Fibroblast of skin of scalp (primary cell): Measurements from ENCODE around the gene UNC13A.
A peak's percentile ranks its signal among the peaks of the same experiment; 100 is the strongest.

Source experiments
- DNase-seq: peaks from one replicate; pipeline ENCODE4 v3.0.0-alpha.2; 2013

The UNC13A gene

DNA sequence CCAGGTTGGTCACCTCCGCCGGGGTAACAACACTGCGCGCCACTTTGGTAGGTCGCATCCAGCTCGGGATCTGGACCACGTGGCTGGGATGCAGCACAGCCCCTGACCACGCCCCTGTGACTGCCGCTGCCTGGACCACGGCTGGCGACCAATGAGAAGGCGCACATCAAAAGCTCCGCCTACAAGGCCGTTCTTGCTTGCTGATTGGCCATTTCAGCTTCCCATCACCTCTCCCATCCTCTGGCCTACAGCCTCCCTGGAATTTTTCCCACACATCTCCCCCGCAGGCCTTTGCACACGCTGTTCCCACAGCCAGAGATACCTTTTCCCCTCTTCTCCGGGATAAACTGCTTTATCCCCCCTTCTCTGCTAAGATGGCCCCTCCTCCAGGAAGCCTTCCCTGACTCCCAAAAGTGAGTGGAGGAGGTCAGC lies 18.6 kb upstream of the UNC13A start:
- DNase-seq, result peak; percentile 51

DNA sequence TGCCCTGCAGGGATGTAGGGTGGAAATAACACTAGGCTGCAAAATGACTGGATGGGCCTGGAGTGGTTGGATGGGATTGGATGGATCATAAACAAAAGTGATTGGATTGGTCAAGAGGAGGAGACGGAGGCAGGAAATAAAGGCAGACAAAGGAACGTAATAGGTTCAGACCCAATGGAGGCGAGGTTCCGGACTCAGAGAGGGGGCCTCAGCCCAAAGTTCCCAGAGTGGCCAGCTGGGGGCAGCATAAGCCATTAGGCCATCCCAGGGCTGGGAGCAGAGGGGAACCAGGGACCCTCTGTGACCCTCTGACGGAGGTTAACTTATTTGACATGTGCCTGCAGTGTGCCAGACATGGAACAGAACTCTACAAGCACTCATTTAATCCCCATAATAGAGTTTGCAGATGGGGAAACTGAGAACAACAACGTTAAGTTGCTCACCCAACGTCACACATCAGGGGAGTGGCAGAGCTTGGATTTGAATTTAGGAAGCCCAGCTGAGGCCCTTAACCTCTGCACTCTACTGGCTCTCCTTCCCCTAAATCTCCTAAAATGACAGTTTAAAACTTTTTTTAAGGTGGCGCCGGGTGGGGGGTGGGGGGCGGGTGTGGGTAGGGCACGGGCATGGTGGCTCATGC lies 15.8 kb upstream of the UNC13A start:
- peak; percentile 26 for DNase-seq

DNA sequence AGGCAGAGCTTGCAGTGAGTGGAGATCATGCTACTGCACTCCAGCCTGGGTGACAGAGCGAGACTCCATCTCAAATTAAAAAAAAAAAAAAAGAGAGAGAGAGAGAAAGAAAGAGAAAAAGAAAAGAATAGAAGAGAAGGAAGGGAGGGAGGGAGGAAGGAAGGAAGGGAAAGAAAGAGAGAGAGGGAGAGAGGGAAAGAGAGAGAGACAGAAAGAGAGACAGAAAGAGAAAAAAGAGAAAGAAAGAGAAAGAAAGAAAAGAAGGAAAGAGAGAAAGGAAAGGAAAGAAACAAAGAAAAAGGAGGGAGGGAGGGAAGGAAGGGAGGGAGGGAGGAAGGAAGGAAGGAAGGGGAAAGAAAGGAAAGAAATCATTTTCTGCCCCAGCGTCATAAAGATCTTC lies 7.0 kb upstream of the UNC13A start:
- no peak for DNase-seq

- no peak for DNase-seq
Observed at GRCh38 chr19:17692566-17692965, 4.4 kb upstream of the UNC13A start.

- DNase-seq, result no peak
Observed at GRCh38 chr19:17688853-17689595, 870 bp upstream of the UNC13A start.

- no peak for DNase-seq
Observed at GRCh38 chr19:17687141-17687856, 855 bp downstream of the UNC13A start.

DNA sequence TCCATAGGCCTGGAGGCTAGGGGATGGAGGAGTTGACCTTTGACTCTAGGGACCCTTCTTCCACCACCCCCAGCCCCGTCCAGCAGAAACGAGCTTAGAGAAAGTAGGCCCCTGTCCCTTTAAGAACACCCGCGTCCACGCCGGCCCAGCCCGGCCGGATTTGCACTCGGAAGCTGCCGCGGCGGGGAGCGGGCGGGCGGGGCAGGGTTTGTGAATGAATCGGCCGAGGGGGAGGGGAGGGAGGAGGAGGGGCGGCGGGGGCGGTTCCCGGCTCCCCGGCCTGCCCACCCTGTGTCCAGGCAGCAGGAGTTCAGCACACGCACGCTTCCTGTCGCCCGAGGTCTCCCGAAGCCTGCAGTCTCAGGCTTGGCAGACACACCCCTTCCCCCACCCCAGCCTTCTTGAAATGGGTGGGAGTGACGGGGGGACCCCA lies 1.5 kb downstream of the UNC13A start:
- peak; percentile 17 for DNase-seq

DNA sequence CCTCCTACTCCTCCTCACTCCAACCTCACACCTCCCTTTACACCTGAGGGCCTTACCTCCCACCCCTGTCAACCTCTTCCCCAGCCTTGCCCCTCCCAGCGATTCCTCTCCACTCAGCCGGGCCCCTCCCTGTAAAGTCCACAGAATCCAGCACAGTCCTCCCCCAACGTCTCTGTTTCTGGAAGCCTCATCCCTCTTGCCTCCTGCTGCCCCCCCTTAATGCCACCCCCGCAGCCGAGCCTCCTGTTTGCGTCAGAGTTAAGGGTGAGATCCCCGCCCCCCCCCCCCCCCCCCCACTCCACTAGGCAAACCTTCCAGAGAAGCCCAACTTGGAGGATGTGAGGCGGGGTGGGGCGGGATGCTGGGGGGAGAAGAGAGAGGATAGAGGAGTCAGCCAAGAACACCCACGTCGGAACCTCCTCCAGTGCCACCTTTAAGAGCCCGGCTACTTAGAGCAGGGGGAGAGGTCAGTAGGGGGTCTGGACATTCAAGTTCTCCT lies 2.1 kb downstream of the UNC13A start:
- DNase-seq, result peak; percentile 20

- DNase-seq, result no peak
Observed at GRCh38 chr19:17685451-17686022, 2.6 kb downstream of the UNC13A start.

DNA sequence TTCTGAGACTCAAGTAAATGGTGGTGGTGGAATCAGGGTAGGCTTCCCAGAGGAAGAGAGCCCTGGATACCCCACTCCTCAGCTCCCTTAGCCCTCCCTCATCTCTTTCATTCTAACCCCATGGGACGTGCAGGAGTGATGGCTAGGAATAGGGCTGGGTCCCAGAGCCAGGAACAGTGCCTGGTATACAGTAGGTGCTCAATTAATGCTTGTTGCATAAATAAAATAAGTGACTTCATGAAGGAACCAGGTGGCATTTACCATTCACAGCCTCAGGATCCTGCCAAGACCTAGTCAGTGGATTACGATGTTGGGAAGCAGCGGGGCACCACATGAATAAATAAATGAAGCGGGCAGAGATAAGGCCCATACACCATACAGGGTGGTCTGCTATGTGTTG lies 3.9 kb downstream of the UNC13A start:
- no peak for DNase-seq

- DNase-seq, result no peak
Observed at GRCh38 chr19:17683078-17683477, 5.1 kb downstream of the UNC13A start.

DNA sequence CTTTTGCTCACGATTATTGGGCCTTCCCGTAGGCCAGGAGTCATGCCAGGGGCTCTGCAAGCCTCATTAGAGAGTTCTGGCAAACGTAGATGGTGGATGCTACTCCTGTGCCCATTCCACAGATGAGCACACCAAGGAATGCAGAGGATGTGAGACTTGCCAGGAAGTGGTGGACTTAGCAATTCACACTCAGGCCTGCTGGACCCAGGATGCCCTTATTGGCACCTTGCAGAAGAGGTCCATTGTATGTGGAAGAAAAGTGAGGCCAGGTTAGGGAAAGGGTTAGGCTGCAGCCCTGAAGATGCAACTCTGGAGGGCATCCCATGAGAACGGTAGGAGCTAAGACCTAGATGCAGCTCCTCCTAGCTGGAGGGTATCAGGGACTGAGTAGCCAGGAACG lies 5.9 kb downstream of the UNC13A start:
- no peak for DNase-seq

GRCh38 chr19:17681505-17682125 lies 6.5 kb downstream of the UNC13A start:
- peak; percentile 44 for DNase-seq

GRCh38 chr19:17680230-17680722 lies 7.9 kb downstream of the UNC13A start:
- DNase-seq, result peak; percentile 65

DNA sequence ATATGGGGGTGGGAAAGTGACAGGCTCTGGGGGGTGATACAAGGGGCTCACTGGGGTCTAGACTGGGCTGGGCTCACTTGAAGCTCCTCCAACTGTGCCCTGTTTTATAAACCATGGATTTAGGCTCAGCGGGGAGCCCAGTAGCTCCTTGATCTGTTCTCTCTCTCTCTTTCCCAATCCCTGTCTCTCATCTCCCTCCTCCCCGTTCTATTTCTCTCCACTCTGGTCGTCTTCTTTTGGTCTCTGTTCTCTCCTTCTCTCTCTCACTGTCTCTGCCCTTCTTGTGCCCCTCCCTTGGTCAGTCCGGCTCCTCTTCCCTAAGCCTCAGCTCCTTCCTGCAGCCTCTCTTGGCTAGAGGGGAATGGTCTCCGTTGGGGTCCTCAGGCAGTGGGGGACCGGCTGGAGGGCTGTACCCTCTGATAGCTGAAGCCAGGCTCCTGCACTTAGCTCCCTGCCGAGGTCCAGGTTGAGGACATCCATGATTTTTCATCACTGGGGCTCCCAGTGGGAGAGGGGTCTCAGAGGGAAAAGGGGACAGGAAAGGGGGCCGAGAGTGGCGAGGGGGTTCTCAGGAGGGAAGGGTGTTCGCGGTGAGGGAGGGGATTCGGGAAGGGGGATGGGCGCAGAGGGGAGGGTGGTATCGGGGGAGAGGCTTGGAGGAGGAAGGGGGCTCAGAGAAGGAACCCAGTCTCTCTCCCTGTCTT lies 8.5 kb downstream of the UNC13A start:
- no peak for DNase-seq

GRCh38 chr19:17678836-17679235 lies 9.3 kb downstream of the UNC13A start:
- DNase-seq, result no peak

DNA sequence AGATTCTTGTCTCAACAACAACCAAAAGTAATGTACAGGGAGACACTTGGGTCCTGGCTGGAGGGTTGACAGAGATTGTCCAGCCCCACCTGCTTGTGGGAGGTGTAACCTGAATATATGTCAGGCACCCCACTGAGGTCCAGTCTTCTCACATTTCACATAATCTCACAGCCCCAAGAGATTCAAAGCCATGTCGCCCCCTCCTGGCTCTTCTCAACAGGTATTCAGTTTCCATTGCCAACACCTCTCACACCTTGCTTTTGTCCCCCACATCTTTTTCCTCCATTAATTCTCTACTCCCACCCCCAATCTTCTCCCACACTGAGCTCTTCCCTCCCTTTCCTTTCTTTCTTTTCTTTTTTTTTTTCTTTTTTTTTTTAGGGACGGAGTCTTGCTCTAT lies 11.2 kb downstream of the UNC13A start:
- DNase-seq, result no peak

DNA sequence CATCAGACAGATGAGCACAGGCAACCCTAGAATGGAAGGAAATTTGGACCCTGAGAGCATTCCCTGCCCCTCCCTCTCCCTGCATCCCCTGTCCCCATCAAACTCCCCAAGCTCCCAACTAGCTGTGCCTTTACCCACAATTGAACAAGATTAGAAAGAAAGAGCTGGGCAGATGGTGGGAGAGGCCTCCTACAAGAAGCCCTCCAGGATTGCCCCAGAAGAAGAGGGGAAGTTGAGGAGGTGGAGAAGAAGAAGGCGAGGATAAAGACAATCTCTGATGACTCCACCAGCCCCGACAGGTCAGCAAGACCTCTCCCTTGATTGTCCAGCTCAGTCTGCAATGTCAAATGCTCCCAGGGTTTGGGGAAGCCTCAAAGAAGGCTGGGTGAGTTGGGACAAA lies 11.9 kb downstream of the UNC13A start:
- no peak for DNase-seq

- no peak for DNase-seq
Observed at GRCh38 chr19:17673937-17674799, 14.0 kb downstream of the UNC13A start.

DNA sequence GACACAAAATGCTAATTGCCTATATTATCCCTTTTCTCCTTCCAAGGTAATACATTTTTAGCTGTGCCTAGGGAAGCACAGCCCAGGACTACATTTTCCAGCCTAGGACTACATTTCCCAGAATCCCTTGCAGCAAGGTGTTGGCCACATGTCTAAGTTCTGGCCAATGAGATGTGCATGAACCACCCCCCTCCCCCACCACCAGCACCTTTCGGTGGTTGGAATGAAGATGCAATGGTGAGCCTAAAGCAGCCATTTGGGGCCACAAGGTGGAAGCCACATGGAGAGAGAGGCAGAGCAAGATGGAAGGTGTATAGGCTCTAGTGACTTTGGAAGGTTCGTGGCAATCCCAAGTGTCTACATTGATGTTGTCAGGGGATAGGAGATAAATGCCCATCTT lies 16.2 kb downstream of the UNC13A start:
- DNase-seq, result peak; percentile 15

DNA sequence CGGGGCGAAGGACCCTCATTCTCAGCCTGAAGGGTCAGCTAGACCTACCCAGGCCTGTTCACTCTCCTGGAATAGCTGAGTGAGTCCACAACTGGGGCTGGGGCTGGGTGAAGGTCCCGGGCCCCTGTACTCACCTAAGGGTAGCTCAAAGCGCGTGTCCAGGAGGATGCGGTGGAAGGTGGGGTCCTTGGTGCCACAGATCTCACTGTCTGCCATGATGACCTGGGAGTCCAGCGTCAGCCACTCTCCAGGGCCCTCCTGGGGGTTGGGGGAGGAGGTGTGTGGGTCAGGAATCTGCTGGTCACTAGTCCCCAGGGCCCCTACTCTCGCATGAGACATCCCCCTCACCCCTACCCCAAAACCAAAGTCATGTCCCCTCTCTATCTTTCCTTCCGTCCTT lies 18.7 kb downstream of the UNC13A start:
- no peak for DNase-seq
